SK-N-MC (cell line): ENCODE measurements around the gene NMBR.

ENCODE experiments used
- EZH2 ChIP-seq: fragments of 200-600 bp; sonication (generic); IDR thresholded peaks from one replicate; pipeline ENCODE4 v1.6.1; 2017; ENCODE audit warnings: antibody characterized with exemption
- POLR2AphosphoS5 ChIP-seq: IDR thresholded peaks from 2 replicates; pipeline ENCODE4 v1.6.1; 2012; ENCODE audit warnings: mild to moderate bottlenecking, low read depth, low read length, borderline replicate concordance

DNA sequence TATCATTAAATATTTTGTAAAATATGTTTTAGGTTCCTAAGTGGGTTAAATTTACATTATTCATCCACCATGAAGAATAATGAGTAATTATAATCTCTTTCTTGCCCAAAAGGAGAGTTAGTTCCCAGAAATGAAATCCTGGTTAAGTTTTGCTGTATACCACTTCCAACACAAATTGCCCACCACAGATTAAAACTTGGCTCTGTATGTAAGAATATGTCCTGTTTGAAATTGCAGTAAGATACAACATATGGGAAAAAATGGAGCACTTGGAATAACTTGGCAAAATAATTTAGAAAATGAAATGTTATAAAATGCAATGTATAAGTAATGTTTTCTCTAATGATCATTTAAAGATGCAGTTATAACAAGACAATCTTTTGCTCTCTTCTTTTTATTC is 78.5 kb downstream of the NMBR start:
- TF ChIP-seq EZH2, result no peak
- no peak for TF ChIP-seq POLR2AphosphoS5
